Esophagus muscularis mucosa (tissue), 4 donors: ENCODE measurements around the gene ZRANB1. TPM values are rescaled to one million over a fixed set of nuclear protein-coding genes. Genes with fewer than 3 reads are reported as not detected.

ENCODE experiments used
- DNase-seq: peaks from one replicate; pipeline ENCODE4 v3.0.0-alpha.2; 2017; ENCODE audit errors: extremely low spot score
- H3K27ac ChIP-seq, 4 donors: fragments of 200-600 bp; sonication (generic); replicated peaks in 1 of 4; 1 replicate in 3 of 4; 2 replicates in 1 of 4; pipeline ENCODE4 v1.5.1; 2016 to 2019; ENCODE audit warnings: mild to moderate bottlenecking in 1 of 4
- H3K27me3 ChIP-seq, 4 donors: fragments of 200-600 bp; sonication (generic); one replicate each; pipeline versions ENCODE4 v1.5.1 to v1.6.0; 2016 to 2019
- H3K36me3 ChIP-seq, 4 donors: fragments of 200-600 bp; sonication (generic); one replicate each; pipeline ENCODE4 v1.5.1; 2016 to 2019
- H3K4me1 ChIP-seq, 4 donors: fragments of 200-600 bp; sonication (generic); one replicate each; pipeline ENCODE4 v1.5.1; 2016 to 2019
- H3K4me3 ChIP-seq, 4 donors: fragments of 200-600 bp; sonication (generic); 1 replicate in 2 of 4; 2 replicates in 2 of 4; pipeline ENCODE4 v1.5.1; 2016 to 2019; ENCODE audit warnings: mild to moderate bottlenecking in 4 of 4, moderate library complexity in 1 of 4
- H3K9me3 ChIP-seq, 4 donors: fragments of 200-600 bp; sonication (generic); 1 replicate in 3 of 4; 2 replicates in 1 of 4; pipeline ENCODE4 v1.5.1; 2016 to 2019
- EP300 ChIP-seq: sonication (generic); formaldehyde crosslinking; IDR thresholded peaks from one replicate; pipeline ENCODE4 v1.6.1; 2017; ENCODE audit warnings: antibody characterized with exemption
- POLR2A ChIP-seq: fragments of 450-650 bp; IDR thresholded peaks from one replicate; pipeline ENCODE4 v1.6.1; 2017; ENCODE audit warnings: antibody characterized with exemption, moderate library complexity, mild to moderate bottlenecking, low read depth
- POLR2AphosphoS5 ChIP-seq, 2 donors: sonication (generic); formaldehyde crosslinking; IDR thresholded peaks; one replicate each; pipeline ENCODE4 v1.6.1; 2017; ENCODE audit warnings: antibody characterized with exemption in 2 of 2
- WGBS: methylation state at CpG from one replicate; pipeline ENCODE4 v1.1.5; 2018; 5-methylcytosine and 5-hydroxymethylcytosine counted together
- intact Hi-C: fragments of 100-400 bp; cut with DNase I; formaldehyde crosslinking; loops from one replicate; pipeline ENCODE4 v1.15.1; 2023
- total RNA-seq, 4 donors: library from RNA; depleted of rRNA; stranded (reverse); fragments of >200 nt; gene quantifications; one replicate each; pipeline versions ENCODE4 v1.1.0 to v1.2.1, GENCODE V29; 2016
- TF ChIP-seq, protein P1 (sequence below), 3 experiments: fragments of 200-600 bp in 2 of 3; fragments of 450-650 bp in 1 of 3; sonication (generic) in 2 of 3; IDR thresholded peaks; one replicate each; pipeline ENCODE4 v1.5.1; 2017 to 2019; ENCODE audit warnings: antibody characterized with exemption in 3 of 3, mild to moderate bottlenecking in 2 of 3, moderate library complexity in 1 of 3

The ZRANB1 gene
- total RNA-seq, 4 donors from 2014 or later, result 30.7 to 42.9 (median 34.8) TPM

DNA sequence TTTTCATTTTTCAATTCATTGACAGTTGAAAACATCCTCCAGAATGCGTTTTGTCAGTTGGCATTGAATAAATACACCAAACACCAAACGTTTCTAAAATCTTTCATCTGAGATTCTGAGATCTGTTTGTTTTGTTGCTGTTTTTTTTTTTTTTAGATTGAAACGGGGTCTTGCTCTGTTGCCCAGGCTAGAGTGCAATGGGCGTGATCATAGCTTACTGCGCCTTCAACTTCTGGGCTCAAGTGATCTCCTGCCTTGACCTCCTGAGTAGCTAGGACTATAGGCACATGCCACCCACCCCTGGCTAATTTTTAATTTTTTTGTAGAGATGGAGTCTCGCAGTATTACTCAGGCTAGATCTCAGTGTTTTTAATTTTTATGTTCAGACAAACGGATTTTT is 30.7 kb downstream of the ZRANB1 start:
- WGBS, result 86% methylated on average over 7 of the region's 7 CpGs
- intact Hi-C loops, result no loop called here
- H3K9me3 ChIP-seq, result no peaks in the 10 kb centered on the region
- no peak for DNase-seq
- H3K4me1 ChIP-seq, result peaks cover 18 to 29% (median 24%) of the 10 kb centered on the region in 4 donors
- no peak overlapping the region for H3K27ac ChIP-seq
- TF ChIP-seq, protein P1, sequence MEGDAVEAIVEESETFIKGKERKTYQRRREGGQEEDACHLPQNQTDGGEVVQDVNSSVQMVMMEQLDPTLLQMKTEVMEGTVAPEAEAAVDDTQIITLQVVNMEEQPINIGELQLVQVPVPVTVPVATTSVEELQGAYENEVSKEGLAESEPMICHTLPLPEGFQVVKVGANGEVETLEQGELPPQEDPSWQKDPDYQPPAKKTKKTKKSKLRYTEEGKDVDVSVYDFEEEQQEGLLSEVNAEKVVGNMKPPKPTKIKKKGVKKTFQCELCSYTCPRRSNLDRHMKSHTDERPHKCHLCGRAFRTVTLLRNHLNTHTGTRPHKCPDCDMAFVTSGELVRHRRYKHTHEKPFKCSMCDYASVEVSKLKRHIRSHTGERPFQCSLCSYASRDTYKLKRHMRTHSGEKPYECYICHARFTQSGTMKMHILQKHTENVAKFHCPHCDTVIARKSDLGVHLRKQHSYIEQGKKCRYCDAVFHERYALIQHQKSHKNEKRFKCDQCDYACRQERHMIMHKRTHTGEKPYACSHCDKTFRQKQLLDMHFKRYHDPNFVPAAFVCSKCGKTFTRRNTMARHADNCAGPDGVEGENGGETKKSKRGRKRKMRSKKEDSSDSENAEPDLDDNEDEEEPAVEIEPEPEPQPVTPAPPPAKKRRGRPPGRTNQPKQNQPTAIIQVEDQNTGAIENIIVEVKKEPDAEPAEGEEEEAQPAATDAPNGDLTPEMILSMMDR (IDR thresholded peaks at IDR 0.05), result no peak
- no peak for TF ChIP-seq EP300
- TF ChIP-seq POLR2AphosphoS5 (IDR thresholded peaks at IDR 0.05), result no peak
- no peak for TF ChIP-seq POLR2A
- no peak overlapping the region for H3K4me3 ChIP-seq
- H3K36me3 ChIP-seq, result peaks cover 8 to 42% (median 28%) of the 10 kb centered on the region in 4 donors
- no peaks in the 10 kb centered on the region for H3K27me3 ChIP-seq

DNA sequence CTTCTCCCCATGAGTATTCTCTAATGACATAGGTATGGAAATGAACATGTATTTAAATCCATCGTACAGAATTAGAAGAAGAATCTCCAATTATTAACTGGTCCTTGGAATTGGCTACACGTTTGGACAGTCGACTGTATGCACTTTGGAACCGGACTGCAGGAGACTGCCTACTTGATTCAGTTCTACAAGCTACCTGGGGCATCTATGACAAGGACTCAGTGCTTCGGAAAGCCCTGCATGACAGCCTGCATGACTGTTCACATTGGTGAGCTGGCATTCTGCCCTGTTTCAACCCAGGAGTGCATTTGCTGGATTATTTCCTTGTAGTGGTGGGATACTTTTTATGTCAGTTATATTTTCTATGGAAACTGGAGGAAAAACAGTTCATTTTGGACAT is 32.2 kb downstream of the ZRANB1 start:
- intact Hi-C loops, result no loop called here
- TF ChIP-seq, protein P1 (IDR thresholded peaks at IDR 0.05), result no peak
- TF ChIP-seq POLR2A (no peak), EP300 (no peak), POLR2AphosphoS5 (IDR thresholded peaks at IDR 0.05) (no peak)
- WGBS, result 87% methylated on average over 5 of the region's 5 CpGs
- no peak for DNase-seq
- H3K27ac ChIP-seq, result no peak overlapping the region
- H3K4me1 ChIP-seq, result peaks cover 20 to 38% (median 31%) of the 10 kb centered on the region in 4 donors
- H3K4me3 ChIP-seq, result no peak overlapping the region
- H3K9me3 ChIP-seq, result no peaks in the 10 kb centered on the region
- H3K27me3 ChIP-seq, result no peaks in the 10 kb centered on the region
- peaks cover 8 to 35% (median 25%) of the 10 kb centered on the region in 4 donors for H3K36me3 ChIP-seq

DNA sequence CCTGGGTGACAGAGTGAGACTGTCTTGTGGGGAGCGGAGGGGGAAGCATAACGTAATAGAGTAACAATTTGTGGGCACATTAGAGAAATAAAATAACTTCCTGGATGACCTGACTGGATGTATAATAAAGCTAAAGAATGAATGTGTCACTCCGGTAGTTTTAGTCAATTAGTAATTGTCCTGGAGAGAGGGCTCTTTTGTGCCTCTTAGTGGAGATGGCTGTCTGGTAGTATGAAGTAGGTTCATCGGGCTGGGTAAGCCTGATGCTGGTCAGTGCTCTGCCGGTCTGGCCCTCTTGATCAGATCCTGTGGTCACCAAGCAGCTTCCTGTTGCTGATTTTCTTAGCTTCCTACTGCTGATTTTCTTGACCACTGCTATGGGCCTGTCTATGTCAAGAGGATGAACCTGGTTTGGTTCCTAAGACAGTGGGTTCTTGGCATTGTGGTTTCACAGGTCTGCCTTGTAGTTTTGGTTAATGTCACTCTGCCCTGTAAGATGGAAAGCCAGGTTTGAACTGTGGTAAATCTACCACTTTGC is 34.1 kb downstream of the ZRANB1 start:
- H3K4me1 ChIP-seq, result peaks cover 10 to 23% (median 18%) of the 10 kb centered on the region in 4 donors
- WGBS, result 81% methylated on average over 5 of the region's 5 CpGs
- no peak overlapping the region for H3K4me3 ChIP-seq
- TF ChIP-seq EP300, result no peak
- TF ChIP-seq POLR2A, result no peak
- TF ChIP-seq, protein P1 (IDR thresholded peaks at IDR 0.05), result no peak
- no peak for TF ChIP-seq POLR2AphosphoS5 (IDR thresholded peaks at IDR 0.05)
- no peak overlapping the region for H3K27ac ChIP-seq
- intact Hi-C loops, result no loop called here
- peaks cover 8 to 31% (median 23%) of the 10 kb centered on the region in 4 donors for H3K36me3 ChIP-seq
- H3K27me3 ChIP-seq, result no peaks in the 10 kb centered on the region
- no peak for DNase-seq
- H3K9me3 ChIP-seq, result no peaks in the 10 kb centered on the region

DNA sequence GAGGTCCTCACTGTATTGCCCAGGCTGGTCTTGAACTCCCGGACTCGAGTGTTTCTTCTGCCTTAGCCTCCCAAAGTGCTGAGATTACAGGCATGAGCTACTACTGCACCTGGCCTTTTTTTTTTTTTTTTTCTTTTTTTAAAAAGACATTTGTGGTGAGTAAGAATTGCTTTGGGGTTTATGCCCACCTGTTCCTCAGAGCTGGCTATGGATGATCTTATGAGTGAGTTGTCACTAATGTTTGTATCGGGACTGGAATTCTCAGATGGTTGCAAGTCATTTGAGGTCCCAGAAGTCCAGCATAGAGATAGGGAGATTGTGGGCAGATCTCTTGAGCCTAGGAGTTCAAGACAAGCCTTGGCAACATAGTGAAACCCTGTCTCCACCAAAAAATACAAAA is 35.2 kb downstream of the ZRANB1 start:
- peaks cover 16 to 37% (median 27%) of the 10 kb centered on the region in 4 donors for H3K36me3 ChIP-seq
- no peaks in the 10 kb centered on the region for H3K27me3 ChIP-seq
- peaks cover 4 to 12% (median 9%) of the 10 kb centered on the region in 4 donors for H3K4me1 ChIP-seq
- no peak overlapping the region for H3K27ac ChIP-seq
- TF ChIP-seq POLR2AphosphoS5 (IDR thresholded peaks at IDR 0.05) (no peak), POLR2A (no peak)
- TF ChIP-seq, protein P1 (IDR thresholded peaks at IDR 0.05), result no peak
- H3K4me3 ChIP-seq, result no peak overlapping the region
- no peak for DNase-seq
- WGBS, result 94% methylated on average over 3 of the region's 3 CpGs
- no peaks in the 10 kb centered on the region for H3K9me3 ChIP-seq
- intact Hi-C loops, result no loop called here
